Uterus (tissue), 4 donors: ENCODE results near the gene WNT11. TPM values are rescaled to one million over a fixed set of nuclear protein-coding genes. Genes with fewer than 3 reads are reported as not detected.
"Not testable (repeated sequence)": the region's sequence is repeated elsewhere in the genome, so short reads cannot be mapped to it uniquely, and the experiment has no call there.

Experiments
- DNase-seq, 2 donors: peaks; one replicate each; pipeline ENCODE4 v3.0.0-alpha.2; 2019 to 2020
- H3K27ac ChIP-seq, 2 donors: fragments of 200-600 bp; sonication (generic); 1 replicate in 1 of 2; 2 replicates in 1 of 2; pipeline ENCODE4 v1.5.1; 2016 to 2018
- H3K27me3 ChIP-seq, 2 donors: fragments of 200-600 bp; sonication (generic); one replicate each; pipeline ENCODE4 v1.5.1; 2018 to 2019; ENCODE audit warnings: control low read depth in 1 of 2
- H3K36me3 ChIP-seq, 2 donors: fragments of 200-600 bp; sonication (generic); one replicate each; pipeline ENCODE4 v1.5.1; 2019; ENCODE audit warnings: control low read depth in 1 of 2
- H3K4me1 ChIP-seq, 2 donors: fragments of 200-600 bp; sonication (generic); one replicate each; pipeline ENCODE4 v1.5.1; 2018 to 2019; ENCODE audit warnings: control low read depth in 1 of 2
- H3K4me3 ChIP-seq, 2 donors: fragments of 200-600 bp; sonication (generic); 1 replicate in 1 of 2; 2 replicates in 1 of 2; pipeline ENCODE4 v1.5.1; 2018 to 2019; ENCODE audit warnings: mild to moderate bottlenecking in 1 of 2
- H3K9me3 ChIP-seq, 2 donors: fragments of 200-600 bp; sonication (generic); one replicate each; pipeline ENCODE4 v1.5.1; 2019; ENCODE audit warnings: control low read depth in 1 of 2
- POLR2A ChIP-seq, 2 donors: fragments of 450-650 bp; IDR thresholded peaks; one replicate each; pipeline ENCODE4 v1.6.1; 2016; ENCODE audit warnings: antibody characterized with exemption in 2 of 2, mild to moderate bottlenecking in 1 of 2, moderate library complexity in 1 of 2
- intact Hi-C: fragments of 100-400 bp; cut with DNase I; formaldehyde crosslinking; loops from one replicate; pipeline ENCODE4 v1.15.1; 2023; ENCODE audit warnings: low total_unique reads
- total RNA-seq, 4 donors: library from RNA; depleted of rRNA in 3 of 4; stranded (reverse); fragments of >200 nt in 3 of 4; gene quantifications; one replicate each; pipeline versions ENCODE4 v1.1.0 to v1.2.4, GENCODE V29; 2014 to 2023
- TF ChIP-seq, protein P1 (sequence below), 4 experiments: fragments of 200-600 bp in 2 of 4; fragments of 450-650 bp in 2 of 4; sonication (generic) in 2 of 4; IDR thresholded peaks; one replicate each; pipeline ENCODE4 v1.5.1; 2016 to 2019; ENCODE audit warnings: antibody characterized with exemption in 4 of 4, mild to moderate bottlenecking in 2 of 4, moderate library complexity in 1 of 4
- donor health status: DM: yes; HTN: yes; CAD: no.

Gene WNT11
- total RNA-seq, 4 donors from 2014 or later, result 5.1 to 16.7 (median 9.5) TPM

DNA sequence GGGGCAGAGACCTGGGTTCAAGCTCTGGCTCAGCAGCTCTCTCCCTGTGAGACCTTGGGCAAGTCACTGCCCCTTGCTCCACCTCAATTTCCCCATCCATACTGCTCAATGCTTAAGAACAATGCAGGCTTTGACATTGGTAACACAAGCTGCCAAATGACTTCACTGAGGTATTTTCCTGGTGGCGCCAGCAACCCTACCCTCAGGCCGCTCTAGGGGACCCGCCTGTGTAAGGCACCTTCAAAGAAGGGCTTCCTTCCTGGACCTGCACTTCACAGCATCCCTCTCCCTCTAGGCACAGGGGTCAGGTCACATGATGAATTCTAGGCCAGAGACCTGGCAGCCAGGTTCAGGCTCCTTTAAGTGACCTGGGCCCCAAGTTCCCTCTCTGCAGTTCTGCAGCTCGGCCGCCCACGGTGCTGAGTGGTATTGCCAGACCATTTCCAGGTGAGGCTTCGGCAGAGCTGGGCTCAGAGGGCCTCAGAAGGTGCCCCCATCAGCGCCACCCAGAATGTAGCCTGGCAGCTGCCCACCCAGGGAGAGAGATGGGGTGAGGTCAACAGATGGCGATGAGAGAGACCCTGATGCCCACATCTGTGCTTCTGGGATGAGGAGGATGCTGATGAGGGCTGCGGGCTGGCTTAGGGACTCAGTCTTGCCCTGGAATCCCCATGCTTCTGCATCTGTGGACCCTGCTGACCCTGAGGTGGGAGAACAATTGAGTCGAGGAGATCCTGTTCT, 4.5 kb downstream of the WNT11 start:
- H3K4me3 ChIP-seq, result no peak overlapping the region

DNA sequence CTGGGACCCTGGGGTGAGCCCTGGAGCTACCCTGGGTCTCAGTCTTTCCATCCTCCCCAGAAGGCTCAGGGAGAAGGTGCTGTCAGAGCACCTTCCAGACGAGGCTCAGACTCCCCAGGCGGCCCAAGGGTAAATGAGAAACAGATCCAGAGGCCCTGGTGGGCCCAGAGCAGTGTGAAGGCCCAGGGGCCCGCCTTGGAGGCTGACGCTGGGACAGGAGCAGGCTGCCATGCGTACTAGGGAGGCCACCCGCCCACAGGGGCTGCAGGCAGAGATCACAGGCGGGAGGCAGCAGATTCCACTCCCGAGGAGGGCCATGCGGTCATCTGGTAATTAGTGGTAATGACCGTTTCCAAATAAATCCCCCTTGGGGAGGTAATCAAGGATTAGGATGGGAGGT, 5.2 kb downstream of the WNT11 start:
- Histone ChIP-seq H3K27ac (no peak overlapping the region), H3K27me3 (no peaks in the 10 kb centered on the region), H3K9me3 (no peaks in the 10 kb centered on the region), H3K4me3 (no peak overlapping the region), H3K36me3 (no peaks in the 10 kb centered on the region), H3K4me1 (peaks cover 0 to 2% of the 10 kb centered on the region in 2 donors)
- intact Hi-C loops, result no loop called here
- no peak for DNase-seq
- no peak for TF ChIP-seq POLR2A (IDR thresholded peaks at IDR 0.05)
- TF ChIP-seq, protein P1, sequence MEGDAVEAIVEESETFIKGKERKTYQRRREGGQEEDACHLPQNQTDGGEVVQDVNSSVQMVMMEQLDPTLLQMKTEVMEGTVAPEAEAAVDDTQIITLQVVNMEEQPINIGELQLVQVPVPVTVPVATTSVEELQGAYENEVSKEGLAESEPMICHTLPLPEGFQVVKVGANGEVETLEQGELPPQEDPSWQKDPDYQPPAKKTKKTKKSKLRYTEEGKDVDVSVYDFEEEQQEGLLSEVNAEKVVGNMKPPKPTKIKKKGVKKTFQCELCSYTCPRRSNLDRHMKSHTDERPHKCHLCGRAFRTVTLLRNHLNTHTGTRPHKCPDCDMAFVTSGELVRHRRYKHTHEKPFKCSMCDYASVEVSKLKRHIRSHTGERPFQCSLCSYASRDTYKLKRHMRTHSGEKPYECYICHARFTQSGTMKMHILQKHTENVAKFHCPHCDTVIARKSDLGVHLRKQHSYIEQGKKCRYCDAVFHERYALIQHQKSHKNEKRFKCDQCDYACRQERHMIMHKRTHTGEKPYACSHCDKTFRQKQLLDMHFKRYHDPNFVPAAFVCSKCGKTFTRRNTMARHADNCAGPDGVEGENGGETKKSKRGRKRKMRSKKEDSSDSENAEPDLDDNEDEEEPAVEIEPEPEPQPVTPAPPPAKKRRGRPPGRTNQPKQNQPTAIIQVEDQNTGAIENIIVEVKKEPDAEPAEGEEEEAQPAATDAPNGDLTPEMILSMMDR (IDR thresholded peaks at IDR 0.05), result no peak

More for the DNA sequence above, 4.5 kb downstream of the WNT11 start:
- intact Hi-C loops, result no loop called here
- no peak for DNase-seq
- Histone ChIP-seq H3K27me3 (no peaks in the 10 kb centered on the region), H3K27ac (no peak overlapping the region), H3K36me3 (no peaks in the 10 kb centered on the region), H3K9me3 (no peaks in the 10 kb centered on the region), H3K4me1 (peaks cover 0 to 6% of the 10 kb centered on the region in 2 donors)
- no peak for TF ChIP-seq POLR2A (IDR thresholded peaks at IDR 0.05)
- TF ChIP-seq, protein P1 (IDR thresholded peaks at IDR 0.05), result no peak

DNA sequence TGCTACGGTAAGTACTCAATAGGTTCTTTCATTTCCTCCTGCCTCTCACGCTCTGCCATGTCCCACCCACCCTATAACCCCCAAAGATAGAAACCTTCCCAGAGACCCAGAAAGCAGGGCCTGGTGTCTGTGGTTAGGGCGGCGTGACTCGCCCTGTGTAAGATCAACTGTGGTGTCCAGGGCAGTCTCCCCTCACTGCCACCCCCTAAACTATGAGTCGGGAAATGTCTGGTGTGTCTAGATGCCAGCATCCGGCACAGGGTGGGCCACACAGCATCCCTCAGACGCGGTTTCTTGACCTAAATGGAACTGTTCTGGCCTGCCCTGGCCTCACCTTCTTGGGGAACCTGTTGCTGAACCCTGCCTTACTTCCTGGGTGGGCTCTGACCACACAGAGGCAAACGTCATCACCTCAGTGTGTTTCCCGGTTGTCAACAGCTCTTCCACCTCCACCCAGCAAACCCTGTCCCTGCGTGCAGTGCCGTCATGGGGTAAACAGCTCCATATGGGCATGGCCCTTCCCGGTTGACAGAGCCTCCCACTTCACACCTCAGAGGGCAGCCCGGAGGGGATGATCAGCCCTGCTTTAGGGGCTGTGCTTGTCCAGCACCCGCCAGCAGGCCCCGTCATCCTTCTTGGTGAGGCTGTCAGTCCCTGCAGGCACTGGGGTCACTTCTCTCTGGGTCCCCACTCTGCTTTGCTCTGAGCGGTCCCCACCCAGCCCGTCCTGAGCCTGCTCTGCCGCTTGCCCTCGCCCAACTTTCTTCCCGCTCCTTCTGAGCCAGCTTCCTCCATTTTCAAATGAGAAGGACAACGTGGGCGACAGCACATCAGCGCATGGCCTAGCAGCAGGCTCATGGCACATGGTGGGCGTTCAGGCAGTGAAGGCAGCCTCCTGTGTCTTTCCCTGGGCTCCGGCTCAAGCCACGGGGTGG, 6.0 kb downstream of the WNT11 start:
- no peak for DNase-seq
- Histone ChIP-seq H3K27me3 (no peaks in the 10 kb centered on the region), H3K36me3 (no peaks in the 10 kb centered on the region), H3K4me1 (no peaks in the 10 kb centered on the region), H3K9me3 (no peaks in the 10 kb centered on the region), H3K4me3 (no peak overlapping the region), H3K27ac (no peak overlapping the region)
- intact Hi-C loops, result no loop called here
- TF ChIP-seq POLR2A (IDR thresholded peaks at IDR 0.05), result no peak
- TF ChIP-seq, protein P1 (IDR thresholded peaks at IDR 0.05), result no peak

DNA sequence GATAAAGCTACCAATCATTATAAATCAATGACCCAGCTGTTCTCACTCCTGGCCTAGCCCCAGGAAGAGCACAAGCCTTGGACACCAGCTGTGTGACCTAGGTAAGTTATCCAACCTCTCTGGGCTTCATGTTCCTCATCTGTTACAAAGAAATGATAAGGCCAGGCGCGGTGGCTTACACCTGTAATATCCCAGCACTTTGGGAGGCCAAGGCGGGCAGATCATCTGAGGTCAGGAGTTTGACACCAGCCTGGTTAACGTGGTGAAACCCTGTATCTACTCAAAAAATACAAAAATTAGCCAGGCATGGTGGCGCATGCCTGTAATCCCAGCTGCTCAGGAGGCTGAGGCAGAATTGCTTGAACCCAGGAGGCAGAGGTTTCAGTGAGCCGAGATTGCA, 7.6 kb downstream of the WNT11 start:
- H3K4me3 ChIP-seq, intact Hi-C loops, H3K4me1 ChIP-seq, H3K27me3 ChIP-seq, H3K36me3 ChIP-seq, H3K9me3 ChIP-seq, DNase-seq, H3K27ac ChIP-seq: not testable (repeated sequence)

DNA sequence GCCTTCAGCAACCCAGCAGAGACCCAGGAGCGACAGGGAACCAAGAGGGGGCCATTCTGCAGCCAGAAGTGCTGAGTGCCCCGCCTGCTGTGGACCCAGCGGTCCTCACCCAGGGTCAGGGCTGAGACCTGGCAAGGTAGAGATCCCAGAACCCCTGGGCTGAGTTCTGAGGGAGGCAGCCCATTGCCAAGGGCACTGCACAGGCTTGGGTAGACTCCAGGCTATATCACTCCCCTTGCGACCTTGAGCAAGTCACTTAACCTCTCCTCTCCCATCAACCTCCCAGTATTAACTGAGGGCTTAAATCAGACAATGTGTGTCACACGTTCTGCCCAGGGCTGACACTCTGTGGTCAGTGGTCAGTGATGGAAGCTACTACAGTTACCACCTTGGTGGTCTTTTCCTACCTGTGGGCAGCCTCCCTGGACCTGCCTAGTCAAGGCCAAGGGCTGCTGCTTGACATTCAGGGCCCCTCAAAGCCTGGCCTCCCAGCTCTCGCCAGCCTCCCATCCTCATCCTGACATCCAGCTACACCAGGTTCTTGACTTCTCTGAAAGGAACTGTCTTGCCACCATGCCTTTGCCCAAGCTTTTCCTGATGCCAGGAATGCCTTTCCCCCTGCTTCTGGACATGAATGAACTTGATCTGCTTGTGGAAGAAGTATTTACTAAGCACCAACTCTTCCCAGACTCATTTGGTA, 8.2 kb downstream of the WNT11 start:
- Histone ChIP-seq H3K27ac (no peak overlapping the region), H3K4me1 (no peaks in the 10 kb centered on the region), H3K4me3 (no peak overlapping the region), H3K36me3 (no peaks in the 10 kb centered on the region), H3K27me3 (no peaks in the 10 kb centered on the region), H3K9me3 (no peaks in the 10 kb centered on the region)
- intact Hi-C loops, result no loop called here
- no peak for TF ChIP-seq POLR2A (IDR thresholded peaks at IDR 0.05)
- TF ChIP-seq, protein P1 (IDR thresholded peaks at IDR 0.05), result no peak
- DNase-seq, result no peak
